ENCODE results near the gene TOMM22.

The TOMM22 gene

GRCh38 chr22:38733724-38734381 is 52.1 kb downstream of the TOMM22 start:
- no peak for DNase-seq (ENCODE audit: low spot score)

DNA sequence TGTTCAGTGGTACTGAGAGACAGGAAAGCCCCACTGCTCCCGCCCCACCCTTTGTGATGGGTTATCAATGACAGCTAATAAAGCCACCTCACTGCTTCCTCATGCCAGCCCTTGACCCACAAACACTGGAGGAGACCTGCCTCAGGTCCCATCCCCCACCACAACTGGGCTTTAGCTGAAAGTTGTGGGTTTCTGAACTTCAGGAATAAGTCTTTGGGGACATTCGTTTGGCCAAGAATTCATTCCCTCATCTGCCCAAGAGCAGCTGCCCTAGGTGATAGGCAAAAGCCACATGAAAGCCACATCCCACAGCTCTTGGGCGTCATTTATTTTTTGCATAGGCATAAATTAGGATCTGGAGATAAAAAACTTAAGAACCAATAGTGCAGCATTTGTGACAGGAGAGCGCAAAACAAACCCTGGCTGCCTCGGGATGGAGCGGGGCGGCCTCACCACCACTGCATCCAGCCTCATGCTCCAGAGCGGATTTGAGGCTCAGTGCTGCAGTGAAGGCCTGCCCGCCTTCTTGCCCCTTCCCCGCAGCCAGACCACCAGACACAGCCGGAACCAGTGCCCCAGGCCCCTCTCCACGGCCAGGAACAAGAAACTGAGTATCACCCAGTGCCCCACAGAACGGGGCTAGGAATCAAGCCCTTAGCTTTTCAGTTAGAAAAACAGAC is 52.8 kb downstream of the TOMM22 start:
- DNase-seq (ENCODE audit: low spot score) = no peak

Data from hematopoietic multipotent progenitor cell treated with erythropoietin and hydrocortisone succinate and interleukin-3 and kit ligand, for 15 days (in vitro differentiated cells).